Measurements from ENCODE around the gene PLLP.
"Not testable (repeated sequence)": the region's sequence is repeated elsewhere in the genome, so short reads cannot be mapped to it uniquely, and the experiment has no call there.

Gene PLLP

GRCh38 chr16:57273359-57273758 lies 11.1 kb downstream of the PLLP start:
- H3K4me3 Mint-ChIP-seq = no peak overlapping the region
- no peak for TF ChIP-seq CTCF (IDR thresholded peaks at IDR 0.05; ENCODE audit: unreplicated experiment in 3 of 3)
- no peaks in the 10 kb centered on the region for H3K36me3 Mint-ChIP-seq (ENCODE audit: low read depth)
- H3K27me3 Mint-ChIP-seq (ENCODE audit: low read depth) = peaks cover 9% of the 10 kb centered on the region
- H3K4me1 Mint-ChIP-seq = no peaks in the 10 kb centered on the region
- H3K27ac Mint-ChIP-seq = no peak overlapping the region
- H3K9me3 Mint-ChIP-seq = no peaks in the 10 kb centered on the region

GRCh38 chr16:57271867-57272495 lies 12.5 kb downstream of the PLLP start:
- no peaks in the 10 kb centered on the region for H3K36me3 Mint-ChIP-seq (ENCODE audit: low read depth)
- TF ChIP-seq CTCF (IDR thresholded peaks at IDR 0.05; ENCODE audit: unreplicated experiment in 3 of 3) = no peak
- H3K4me1 Mint-ChIP-seq = no peaks in the 10 kb centered on the region
- no peak overlapping the region for H3K4me3 Mint-ChIP-seq
- H3K9me3 Mint-ChIP-seq = no peaks in the 10 kb centered on the region
- peaks cover 6% of the 10 kb centered on the region for H3K27me3 Mint-ChIP-seq (ENCODE audit: low read depth)
- H3K27ac Mint-ChIP-seq = no peak overlapping the region

- H3K9me3 Mint-ChIP-seq = no peaks in the 10 kb centered on the region
- no peak for TF ChIP-seq CTCF (IDR thresholded peaks at IDR 0.05; ENCODE audit: unreplicated experiment in 3 of 3)
- no peaks in the 10 kb centered on the region for H3K36me3 Mint-ChIP-seq (ENCODE audit: low read depth)
- H3K27ac Mint-ChIP-seq = no peak overlapping the region
- H3K4me1 Mint-ChIP-seq = no peaks in the 10 kb centered on the region
- H3K27me3 Mint-ChIP-seq (ENCODE audit: low read depth) = peaks cover 14% of the 10 kb centered on the region
- no peak overlapping the region for H3K4me3 Mint-ChIP-seq
Observed at GRCh38 chr16:57271063-57271345, 13.5 kb downstream of the PLLP start.

- H3K36me3 Mint-ChIP-seq (ENCODE audit: low read depth) = no peaks in the 10 kb centered on the region
- H3K27me3 Mint-ChIP-seq (ENCODE audit: low read depth) = peaks cover 14% of the 10 kb centered on the region
- no peak overlapping the region for H3K27ac Mint-ChIP-seq
- TF ChIP-seq CTCF (IDR thresholded peaks at IDR 0.05; ENCODE audit: unreplicated experiment in 3 of 3) = no peak
- no peaks in the 10 kb centered on the region for H3K9me3 Mint-ChIP-seq
- no peaks in the 10 kb centered on the region for H3K4me1 Mint-ChIP-seq
- H3K4me3 Mint-ChIP-seq = no peak overlapping the region
Observed at GRCh38 chr16:57270221-57271062, 14.0 kb downstream of the PLLP start.

GRCh38 chr16:57268804-57269800 lies 15.4 kb downstream of the PLLP start:
- Mint-ChIP-seq H3K9me3 (no peaks in the 10 kb centered on the region), H3K36me3 (ENCODE audit: low read depth) (no peaks in the 10 kb centered on the region), H3K27me3 (ENCODE audit: low read depth) (peaks cover 14% of the 10 kb centered on the region), H3K4me1 (no peaks in the 10 kb centered on the region), H3K27ac (no peak overlapping the region), H3K4me3 (no peak overlapping the region)
- TF ChIP-seq CTCF (IDR thresholded peaks at IDR 0.05; ENCODE audit: unreplicated experiment in 3 of 3) = no peak

GRCh38 chr16:57267343-57267742 lies 17.1 kb downstream of the PLLP start:
- H3K4me1 Mint-ChIP-seq; H3K27ac Mint-ChIP-seq; H3K9me3 Mint-ChIP-seq; H3K4me3 Mint-ChIP-seq; H3K36me3 Mint-ChIP-seq (ENCODE audit: low read depth): not testable (repeated sequence)
- peaks cover 14% of the 10 kb centered on the region for H3K27me3 Mint-ChIP-seq (ENCODE audit: low read depth)

Data from nephron (organoid).